Suppressor macrophage (primary cell): ENCODE results near the gene MAPK4.

Source experiments
- DNase-seq, 4 experiments: peaks; one replicate each; pipeline ENCODE4 v3.0.0-alpha.2; 2020 to 2022

MAPK4 gene

GRCh38 chr18:50626317-50626716 lies 66.4 kb downstream of the MAPK4 start:
- no peak for DNase-seq

- DNase-seq, result no peak
Observed at GRCh38 chr18:50627594-50628532, 68.0 kb downstream of the MAPK4 start.

- no peak for DNase-seq
Observed at GRCh38 chr18:50628533-50628905, 68.6 kb downstream of the MAPK4 start.

GRCh38 chr18:50629148-50629631 lies 69.3 kb downstream of the MAPK4 start:
- DNase-seq, result no peak

GRCh38 chr18:50630895-50631294 lies 71.0 kb downstream of the MAPK4 start:
- DNase-seq, result no peak

- DNase-seq, result no peak
Observed at GRCh38 chr18:50632895-50633515, 73.1 kb downstream of the MAPK4 start.

GRCh38 chr18:50633992-50634391 lies 74.1 kb downstream of the MAPK4 start:
- DNase-seq, result no peak

GRCh38 chr18:50636366-50637057 lies 76.6 kb downstream of the MAPK4 start:
- no peak for DNase-seq

GRCh38 chr18:50638016-50638883 lies 78.4 kb downstream of the MAPK4 start:
- no peak for DNase-seq

- no peak for DNase-seq
Observed at GRCh38 chr18:50638884-50639420, 79.1 kb downstream of the MAPK4 start.

- no peak for DNase-seq
Observed at GRCh38 chr18:50639711-50640110, 79.8 kb downstream of the MAPK4 start.

GRCh38 chr18:50642439-50642838 lies 82.6 kb downstream of the MAPK4 start:
- DNase-seq, result no peak

- no peak for DNase-seq
Observed at GRCh38 chr18:50644146-50644545, 84.3 kb downstream of the MAPK4 start.

- no peak for DNase-seq
Observed at GRCh38 chr18:50644807-50645206, 84.9 kb downstream of the MAPK4 start.

GRCh38 chr18:50647237-50647636 lies 87.3 kb downstream of the MAPK4 start:
- no peak for DNase-seq

- DNase-seq, result no peak
Observed at GRCh38 chr18:50647792-50648191, 87.9 kb downstream of the MAPK4 start.

- DNase-seq, result no peak
Observed at GRCh38 chr18:50649821-50650220, 89.9 kb downstream of the MAPK4 start.

- DNase-seq, result no peak
Observed at GRCh38 chr18:50651334-50651733, 91.4 kb downstream of the MAPK4 start.

GRCh38 chr18:50653402-50654093 lies 93.7 kb downstream of the MAPK4 start:
- no peak for DNase-seq

- no peak for DNase-seq
Observed at GRCh38 chr18:50654211-50654610, 94.3 kb downstream of the MAPK4 start.
